IMR-90 (cell line): Measurements from ENCODE around the gene PKM. TPM values are rescaled to one million over a fixed set of nuclear protein-coding genes. Genes with fewer than 3 reads are reported as not detected.

Source experiments
- ATAC-seq: fragments of 200-7000 bp; cut with Tn5 transposase; 2 replicates; pipeline ENCODE4 v1.9.1; 2020; ENCODE audit warnings: low read depth, mild to moderate bottlenecking, moderate library complexity
- BruUV-seq: library from RNA; stranded (reverse); fragments of 400-500 nt; replicated peaks from 2 replicates; lab custom pipeline; 2021; lab: Mats Ljungman, UMichigan
- CTCF ChIA-PET: fragments of 300-600 bp; formaldehyde crosslinking; extraction: SDS; loops from one replicate; lab custom pipeline; 2021; ENCODE audit warnings: antibody characterized with exemption; lab: Yijun Ruan, JAX
- POLR2A ChIA-PET: fragments of 300-600 bp; sonication (Branson Sonifier 250); formaldehyde crosslinking; loops from one replicate; lab custom pipeline; 2022; ENCODE audit warnings: antibody characterized with exemption; ENCODE audit not compliant: unreplicated experiment; lab: Charles Lee
- DNase-seq: peaks from one replicate; pipeline ENCODE4 v3.0.0; 2013
- H2AFZ ChIP-seq: replicated peaks from 2 replicates; pipeline ENCODE3; 2013; ENCODE audit warnings: low read length, mild to moderate bottlenecking; ENCODE audit not compliant: poor library complexity
- H2AK5ac ChIP-seq: 2 replicates; pipeline ENCODE4 v1.6.1; 2013; ENCODE audit warnings: low read depth, low read length, inconsistent platforms
- H2AK9ac ChIP-seq: replicated peaks from 2 replicates; pipeline ENCODE3; 2013; ENCODE audit warnings: mild to moderate bottlenecking, low read depth, low read length, moderate library complexity; ENCODE audit not compliant: poor library complexity
- H2BK120ac ChIP-seq: 2 replicates; pipeline ENCODE4 v1.6.1; 2013; ENCODE audit warnings: low read depth, low read length, inconsistent platforms
- H2BK15ac ChIP-seq: 3 replicates; pipeline ENCODE4 v1.6.1; 2013; ENCODE audit warnings: low read depth, low read length, inconsistent platforms
- H2BK20ac ChIP-seq: 2 replicates; pipeline ENCODE4 v1.6.1; 2013; ENCODE audit warnings: low read depth, mild to moderate bottlenecking, inconsistent platforms, low read length, moderate library complexity
- H2BK5ac ChIP-seq: 2 replicates; pipeline ENCODE4 v1.6.1; 2013; ENCODE audit warnings: mild to moderate bottlenecking, low read depth, low read length, inconsistent platforms; ENCODE audit not compliant: poor library complexity, severe bottlenecking
- H3K14ac ChIP-seq: replicated peaks from 2 replicates; pipeline ENCODE4 v1.6.1; 2013; ENCODE audit warnings: low read depth, low read length, inconsistent platforms
- H3K18ac ChIP-seq: 2 replicates; pipeline ENCODE4 v1.6.1; 2013; ENCODE audit warnings: low read depth, low read length, control low read depth
- H3K23ac ChIP-seq: 2 replicates; pipeline ENCODE4 v1.6.1; 2013; ENCODE audit warnings: low read depth, low read length, inconsistent platforms
- H3K27ac ChIP-seq: 2 replicates; pipeline ENCODE4 v1.5.1; 2013; ENCODE audit warnings: mild to moderate bottlenecking, control low read depth, low read length; ENCODE audit not compliant: insufficient read depth
- H3K27me3 ChIP-seq: 2 replicates; pipeline ENCODE4 v1.6.1; 2013; ENCODE audit warnings: low read length; ENCODE audit not compliant: control insufficient read depth, insufficient read depth
- H3K36me3 ChIP-seq: 2 replicates; pipeline ENCODE4 v1.6.1; 2013; ENCODE audit warnings: low read length, mixed read lengths; ENCODE audit not compliant: control insufficient read depth, insufficient read depth
- H3K4ac ChIP-seq: 2 replicates; pipeline ENCODE4 v1.6.1; 2013; ENCODE audit warnings: low read depth, low read length, inconsistent platforms
- H3K4me1 ChIP-seq: 2 replicates; pipeline ENCODE4 v1.6.1; 2013; ENCODE audit warnings: low read length, mixed read lengths; ENCODE audit not compliant: control insufficient read depth, insufficient read depth
- H3K4me2 ChIP-seq: 2 replicates; pipeline ENCODE4 v1.6.1; 2013; ENCODE audit warnings: low read depth, mild to moderate bottlenecking, control low read depth, low read length, moderate library complexity
- H3K4me3 ChIP-seq: 2 replicates; pipeline ENCODE4 v1.5.1; 2013; ENCODE audit warnings: low read depth, mild to moderate bottlenecking, control low read depth, low read length, moderate library complexity; ENCODE audit not compliant: insufficient read depth
- H3K56ac ChIP-seq: 2 replicates; pipeline ENCODE4 v1.6.1; 2013; ENCODE audit warnings: low read length, inconsistent platforms; ENCODE audit not compliant: insufficient read depth; ENCODE audit errors: extremely low read depth
- H3K79me1 ChIP-seq, 2 experiments: 2 replicates each; pipeline ENCODE4 v1.6.1; 2013; ENCODE audit warnings: low read length in 2 of 2, inconsistent platforms in 1 of 2, low read depth in 1 of 2
- H3K9ac ChIP-seq: 2 replicates; pipeline ENCODE4 v1.6.1; 2013; ENCODE audit warnings: low read depth, low read length, control low read depth
- H3K9me1 ChIP-seq: 2 replicates; pipeline ENCODE4 v1.6.1; 2013; ENCODE audit warnings: low read length, inconsistent platforms; ENCODE audit not compliant: insufficient read depth
- H3K9me3 ChIP-seq: 2 replicates; pipeline ENCODE4 v1.6.1; 2013; ENCODE audit warnings: low read length; ENCODE audit not compliant: control insufficient read depth, insufficient read depth
- H4K20me1 ChIP-seq: 2 replicates; pipeline ENCODE4 v1.6.1; 2013; ENCODE audit warnings: low read length, inconsistent platforms; ENCODE audit not compliant: insufficient read depth
- H4K5ac ChIP-seq: 2 replicates; pipeline ENCODE4 v1.6.1; 2013; ENCODE audit warnings: mild to moderate bottlenecking, low read depth, low read length, control low read depth
- H4K8ac ChIP-seq, 2 experiments: 2 replicates each; pipeline ENCODE4 v1.6.1; 2013; ENCODE audit warnings: low read depth in 2 of 2, low read length in 2 of 2, control low read depth in 1 of 2, inconsistent platforms in 1 of 2
- H4K91ac ChIP-seq: 2 replicates; pipeline ENCODE4 v1.6.1; 2013; ENCODE audit warnings: low read depth, low read length, inconsistent platforms; ENCODE audit not compliant: insufficient read depth
- BHLHE40 ChIP-seq: fragments of 150-350 bp; IDR thresholded peaks from 2 replicates; pipeline ENCODE4 v1.6.1; 2016; ENCODE audit warnings: mild to moderate bottlenecking, low read depth, low read length
- CEBPB ChIP-seq: IDR thresholded peaks from 2 replicates; pipeline ENCODE4 v1.6.1; 2012; ENCODE audit warnings: low read depth, low read length, improper control_type of control experiment
- CHD1 ChIP-seq: IDR thresholded peaks from 2 replicates; pipeline ENCODE4 v1.6.1; 2012; ENCODE audit warnings: low read depth, low read length, improper control_type of control experiment
- CTCF ChIP-seq: conservative IDR thresholded peaks from 2 replicates; pipeline ENCODE4 v1.5.1; 2012; ENCODE audit warnings: mild to moderate bottlenecking, low read depth, low read length, improper control_type of control experiment
- ELK1 ChIP-seq: fragments of 150-350 bp; IDR thresholded peaks from 2 replicates; pipeline ENCODE4 v1.6.1; 2016; ENCODE audit warnings: low read depth, mild to moderate bottlenecking, low read length, moderate library complexity, borderline replicate concordance
- FOS ChIP-seq: fragments of 150-350 bp; IDR thresholded peaks from 2 replicates; pipeline ENCODE4 v1.6.1; 2016; ENCODE audit warnings: low read depth, low read length
- MAFK ChIP-seq: IDR thresholded peaks from 2 replicates; pipeline ENCODE4 v1.6.1; 2012; ENCODE audit warnings: low read depth, low read length, improper control_type of control experiment
- MAZ ChIP-seq: IDR thresholded peaks from 2 replicates; pipeline ENCODE4 v1.6.1; 2012; ENCODE audit warnings: low read depth, mild to moderate bottlenecking, low read length, improper control_type of control experiment, moderate library complexity, borderline replicate concordance
- NFE2L2 ChIP-seq: fragments of 150-350 bp; IDR thresholded peaks from 2 replicates; pipeline ENCODE4 v1.6.1; 2016; ENCODE audit warnings: low read depth, mild to moderate bottlenecking, low read length
- POLR2A ChIP-seq: IDR thresholded peaks from 2 replicates; pipeline ENCODE4 v1.6.1; 2012; ENCODE audit warnings: mild to moderate bottlenecking, low read depth, low read length
- RAD21 ChIP-seq: IDR thresholded peaks from 2 replicates; pipeline ENCODE4 v1.6.1; 2012; ENCODE audit warnings: low read length, improper control_type of control experiment
- RCOR1 ChIP-seq: IDR thresholded peaks from 2 replicates; pipeline ENCODE4 v1.6.1; 2012; ENCODE audit warnings: mild to moderate bottlenecking, low read length, improper control_type of control experiment; ENCODE audit not compliant: insufficient replicate concordance
- RFX5 ChIP-seq: IDR thresholded peaks from 2 replicates; pipeline ENCODE4 v1.8.0; 2012; ENCODE audit warnings: low read depth, mild to moderate bottlenecking, low read length, moderate library complexity
- SMC3 ChIP-seq: fragments of 150-350 bp; IDR thresholded peaks from 2 replicates; pipeline ENCODE4 v1.6.1; 2016; ENCODE audit warnings: low read depth, mild to moderate bottlenecking, antibody characterized with exemption, low read length, moderate library complexity
- USF2 ChIP-seq: fragments of 150-350 bp; IDR thresholded peaks from 2 replicates; pipeline ENCODE4 v1.6.1; 2017; ENCODE audit warnings: mild to moderate bottlenecking, antibody characterized with exemption, low read length, low read depth
- WGBS, 2 experiments: methylation state at CpG; one replicate each; pipeline versions ENCODE4 v1.1.5 to v1.1.7; 2013; ENCODE audit warnings: missing lambda C conversion rate in 2 of 2; ENCODE audit not compliant: insufficient read length in 1 of 2; ENCODE audit errors: extremely low coverage in 2 of 2; 5-methylcytosine and 5-hydroxymethylcytosine counted together
- dilution Hi-C: fragments of 300-500 bp; cut with HindIII; formaldehyde crosslinking; loops from one replicate; pipeline ENCODE4 v1.14.3; 2018; ENCODE audit warnings: low sequenced_read_pairs; ENCODE audit not compliant: unreplicated experiment
- in situ Hi-C: fragments of 300-500 bp; cut with MboI; formaldehyde crosslinking; loops from 3 replicates; pipeline ENCODE4 v1.14.3; 2019; ENCODE audit warnings: low sequenced_read_pairs, inconsistent platforms, mixed read lengths
- intact Hi-C: fragments of 100-400 bp; cut with micrococcal nuclease; formaldehyde crosslinking; loops from 2 replicates; pipeline ENCODE4 v1.10.0; 2022
- polyA plus RNA-seq, 3 experiments: library from polyadenylated mRNA; depleted of rRNA; stranded (reverse); fragments of >200 nt; gene quantifications; 2 replicates each; pipeline ENCODE4 v1.2.3, GENCODE V29; 2012; ENCODE audit warnings: low replicate concordance in 1 of 3
- total RNA-seq: library from RNA; depleted of rRNA; stranded (reverse); fragments of >200 nt; gene quantifications from 2 replicates; pipeline ENCODE4 v1.2.3, GENCODE V29; 2012

The PKM gene
- total and polyA plus RNA-seq, 2 of the 4 experiments (the other 2 are of a cell fraction): 2,219 to 3,859 TPM

DNA sequence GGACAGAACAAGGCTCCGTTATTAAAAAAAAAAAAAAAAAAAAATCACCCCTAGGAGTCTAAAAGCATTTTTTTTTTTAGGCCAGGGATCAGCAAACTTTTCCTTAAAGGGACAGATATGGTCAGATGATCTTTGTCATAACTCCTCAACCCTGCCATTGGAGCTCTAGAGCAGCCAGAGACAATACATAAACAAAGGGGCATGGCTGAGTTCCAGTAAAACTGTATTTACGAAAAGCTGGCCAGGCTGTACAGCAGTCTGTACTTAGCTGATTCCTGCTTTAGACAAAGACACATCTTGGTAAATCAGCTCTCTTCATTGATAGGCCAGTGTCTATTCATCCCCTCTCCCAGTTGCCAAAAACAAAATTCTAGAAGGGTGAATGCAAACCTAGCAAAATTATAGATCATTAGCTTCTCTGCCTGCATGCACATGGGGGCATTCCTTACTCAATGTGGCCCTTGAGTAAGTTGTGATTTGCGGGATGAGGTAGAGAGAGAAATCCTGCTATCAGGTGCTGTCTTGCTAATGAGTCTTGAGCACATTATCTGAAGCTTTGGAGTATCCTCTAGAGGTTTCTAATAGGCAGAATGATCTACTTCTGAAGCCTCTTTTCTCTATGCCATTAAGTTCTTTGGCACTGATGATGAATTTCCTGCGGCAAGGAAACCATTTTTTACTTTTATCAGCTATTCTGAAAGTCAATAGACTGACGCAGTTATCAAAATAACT lies 77.6 kb downstream of the PKM start:
- Histone ChIP-seq H3K9ac (no peak overlapping the region), H4K91ac (no peak overlapping the region), H2BK15ac (no peak overlapping the region), H3K4me2 (no peak overlapping the region), H4K8ac (no peak overlapping the region), H4K20me1 (no peaks in the 10 kb centered on the region), H3K27me3 (no peaks in the 10 kb centered on the region), H3K79me1 (no peaks in the 10 kb centered on the region), H2BK120ac (no peak overlapping the region), H3K36me3 (no peaks in the 10 kb centered on the region), H3K9me3 (no peaks in the 10 kb centered on the region), H3K4ac (no peak overlapping the region), H3K18ac (no peak overlapping the region), H3K4me3 (no peak overlapping the region), H2BK20ac (no peak overlapping the region), H2AK5ac (no peak overlapping the region), H4K5ac (no peak overlapping the region), H3K14ac (no peak overlapping the region), H2AK9ac (no peak overlapping the region), H3K9me1 (no peaks in the 10 kb centered on the region), H3K23ac (no peak overlapping the region), H3K56ac (no peak overlapping the region), H3K27ac (no peak overlapping the region), H2BK5ac (no peak overlapping the region), H2AFZ (peak overlapping the region; percentile 29), H3K4me1 (peaks cover 8% of the 10 kb centered on the region; the same call in 1 of the 2 replicates)
- ChIA-PET CTCF (interaction anchor here (0.6 to 0.9 kb wide), 3 partner anchors 138 to 373 kb away, joined by 3 to 6 read pairs (median 4); no protein-coding TSS in a partner anchor), POLR2A (interaction anchor here (0.6 kb wide), 1 partner anchor 24 kb away, joined by 6 read pairs; no protein-coding TSS in a partner anchor)
- WGBS, 2 experiments: 40% methylated on average over 1 of the region's 5 CpGs; no CpG with 5 or more reads in 1 of the 2 experiments
- no TSS peak for BruUV-seq
- in situ Hi-C loops (loop anchor here (10.0 kb wide), 1 partner anchor 699 kb away; no protein-coding TSS in a partner anchor), dilution Hi-C loops (no loop called here), intact Hi-C loops (loop anchor here (10.0 kb wide), 1 partner anchor 309 kb away; no protein-coding TSS in a partner anchor)
- ATAC-seq (peak; percentile 33), DNase-seq (peak; percentile 13)
- no peak for TF ChIP-seq ELK1
- TF ChIP-seq MAFK: no peak
- TF ChIP-seq CHD1: no peak
- no peak for TF ChIP-seq USF2
- TF ChIP-seq MAZ: no peak
- no peak for TF ChIP-seq RFX5
- TF ChIP-seq RAD21: no peak
- no peak for TF ChIP-seq SMC3
- TF ChIP-seq FOS: no peak
- no peak for TF ChIP-seq NFE2L2
- no peak for TF ChIP-seq BHLHE40
- no peak for TF ChIP-seq POLR2A
- TF ChIP-seq CTCF: no peak
- no peak for TF ChIP-seq CEBPB
- TF ChIP-seq RCOR1: no peak
